Measurements from ENCODE around the gene CFAP100.
A peak's percentile ranks its signal among the peaks of the same experiment; 100 is the strongest.

Gene CFAP100

GRCh38 chr3:126357295-126358037 lies 37.2 kb upstream of the CFAP100 start, which contains the start of gene KLF15:
Gene KLF15 (minus strand): TSS chr3:126357408. CDS start chr3:126352922, 4,486 bp downstream.
- DNase-seq, result peak; percentile 32

GRCh38 chr3:126358038-126358815 lies 36.5 kb upstream of the CFAP100 start:
- no peak for DNase-seq

- no peak for DNase-seq
These were observed 35.9 kb upstream of the CFAP100 start for GRCh38 chr3:126358816-126359181.

- no peak for DNase-seq
These were observed 34.5 kb upstream of the CFAP100 start for GRCh38 chr3:126360046-126360713.

GRCh38 chr3:126360714-126361060 lies 34.0 kb upstream of the CFAP100 start:
- DNase-seq, result no peak

- no peak for DNase-seq
These were observed 33.5 kb upstream of the CFAP100 start for GRCh38 chr3:126361211-126361610.

GRCh38 chr3:126364130-126364695 lies 30.5 kb upstream of the CFAP100 start:
- no peak for DNase-seq

GRCh38 chr3:126364731-126365301 lies 29.9 kb upstream of the CFAP100 start:
- DNase-seq, result no peak

GRCh38 chr3:126365351-126366277 lies 29.1 kb upstream of the CFAP100 start:
- no peak for DNase-seq

GRCh38 chr3:126367316-126367805 lies 27.3 kb upstream of the CFAP100 start:
- no peak for DNase-seq

- no peak for DNase-seq
These were observed 25.2 kb upstream of the CFAP100 start for GRCh38 chr3:126369490-126369889.

- no peak for DNase-seq
These were observed 24.7 kb upstream of the CFAP100 start for GRCh38 chr3:126370055-126370454.

- no peak for DNase-seq
These were observed 24.1 kb upstream of the CFAP100 start for GRCh38 chr3:126370606-126371005.

- no peak for DNase-seq
These were observed 23.5 kb upstream of the CFAP100 start for GRCh38 chr3:126371096-126371705.

GRCh38 chr3:126372413-126373145 lies 22.1 kb upstream of the CFAP100 start:
- no peak for DNase-seq

- no peak for DNase-seq
These were observed 21.5 kb upstream of the CFAP100 start for GRCh38 chr3:126373146-126373613.

- no peak for DNase-seq
These were observed 20.8 kb upstream of the CFAP100 start for GRCh38 chr3:126373682-126374601.

GRCh38 chr3:126375835-126376331 lies 18.8 kb upstream of the CFAP100 start:
- DNase-seq, result no peak

- DNase-seq, result no peak
These were observed 18.3 kb upstream of the CFAP100 start for GRCh38 chr3:126376444-126376843.

Measured in DMS79 treated with DMSO at 0.1 percent for 48 hours (cell line).